ACC112 (cell line): Measurements from ENCODE around the gene KDM4B.
"Not testable (repeated sequence)": the region's sequence is repeated elsewhere in the genome, so short reads cannot be mapped to it uniquely, and the experiment has no call there.

Source experiments
- H2AFZ ChIP-seq: fragments of 200-600 bp; sonication (generic); one replicate; pipeline ENCODE4 v1.6.0; 2017; ENCODE audit warnings: antibody characterized with exemption, low read length; ENCODE audit not compliant: unreplicated experiment
- H3K27ac ChIP-seq: fragments of 200-600 bp; sonication (generic); 2 replicates; pipeline ENCODE4 v1.5.1; 2014; ENCODE audit warnings: low read depth, mild to moderate bottlenecking, antibody characterized with exemption, low read length, moderate library complexity
- H3K27me3 ChIP-seq: fragments of 200-600 bp; sonication (generic); 2 replicates; pipeline ENCODE4 v1.6.1; 2014; ENCODE audit warnings: mild to moderate bottlenecking, antibody characterized with exemption, low read length, moderate library complexity, mixed read lengths; ENCODE audit not compliant: insufficient read depth
- H3K36me3 ChIP-seq: fragments of 200-600 bp; sonication (generic); 2 replicates; pipeline ENCODE4 v1.6.1; 2016; ENCODE audit warnings: mild to moderate bottlenecking, antibody characterized with exemption, low read length, moderate library complexity, mixed read lengths; ENCODE audit not compliant: insufficient read depth
- H3K4me1 ChIP-seq: fragments of 200-600 bp; sonication (generic); one replicate; pipeline ENCODE4 v1.6.1; 2016; ENCODE audit warnings: low read length, mixed read lengths; ENCODE audit not compliant: insufficient read depth, unreplicated experiment, control insufficient read depth
- H3K4me3 ChIP-seq: fragments of 200-600 bp; sonication (generic); 2 replicates; pipeline ENCODE4 v1.5.1; 2014; ENCODE audit warnings: mild to moderate bottlenecking, low read depth, low read length
- H3K79me2 ChIP-seq: fragments of 200-600 bp; sonication (generic); one replicate; pipeline ENCODE4 v1.6.0; 2016; ENCODE audit warnings: low read length; ENCODE audit not compliant: control insufficient read depth, unreplicated experiment, insufficient read depth

Gene KDM4B

DNA sequence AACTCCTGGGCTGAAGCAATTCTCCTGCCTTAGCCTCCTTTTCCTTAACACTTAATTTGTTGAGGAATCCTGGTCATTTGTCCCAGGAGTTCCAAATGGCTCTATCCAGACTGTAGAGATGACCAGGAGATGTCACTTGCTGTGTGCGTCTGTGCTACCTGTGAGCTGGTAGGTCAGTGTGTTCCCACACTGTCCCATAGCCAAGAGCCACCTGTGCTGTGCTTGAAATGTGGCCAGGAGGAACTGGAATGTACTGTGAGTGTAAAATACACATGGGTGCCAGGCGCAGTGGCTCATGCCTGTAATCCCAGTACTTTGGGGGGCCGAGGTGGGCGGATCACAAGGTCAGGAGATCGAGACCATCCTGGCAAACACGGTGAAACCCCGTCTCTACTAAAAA, 29.4 kb upstream of the KDM4B start:
- H2AFZ ChIP-seq, result no peak overlapping the region
- H3K79me2 ChIP-seq, result peaks cover 2% of the 10 kb centered on the region
- H3K36me3 ChIP-seq, result no peaks in the 10 kb centered on the region
- no peak overlapping the region for H3K27ac ChIP-seq
- no peak overlapping the region for H3K4me3 ChIP-seq
- no peaks in the 10 kb centered on the region for H3K4me1 ChIP-seq
- no peaks in the 10 kb centered on the region for H3K27me3 ChIP-seq

DNA sequence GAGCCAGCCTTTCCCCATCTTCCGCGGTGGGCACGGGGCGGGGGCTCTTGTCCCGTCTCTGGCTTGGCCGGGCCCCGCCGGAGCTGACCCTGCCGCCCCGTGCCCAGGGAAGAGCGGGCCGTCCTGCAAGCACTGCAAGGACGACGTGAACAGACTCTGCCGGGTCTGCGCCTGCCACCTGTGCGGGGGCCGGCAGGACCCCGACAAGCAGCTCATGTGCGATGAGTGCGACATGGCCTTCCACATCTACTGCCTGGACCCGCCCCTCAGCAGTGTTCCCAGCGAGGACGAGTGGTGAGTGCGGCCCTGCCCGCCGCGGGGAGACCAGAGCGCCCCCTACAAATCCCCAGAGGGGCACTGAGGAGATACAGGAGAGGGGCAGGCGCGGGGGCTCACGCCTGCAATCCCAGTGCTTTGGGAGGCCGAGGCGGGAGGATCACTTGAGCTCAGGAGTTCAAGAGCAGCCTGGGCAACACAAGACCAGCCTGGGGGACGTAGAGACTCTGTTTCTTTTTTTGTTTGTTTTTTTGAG, 27.2 kb upstream of the KDM4B start:
- H2AFZ ChIP-seq, H3K4me3 ChIP-seq, H3K27ac ChIP-seq, H3K36me3 ChIP-seq, H3K79me2 ChIP-seq, H3K27me3 ChIP-seq, H3K4me1 ChIP-seq: not testable (repeated sequence)

DNA sequence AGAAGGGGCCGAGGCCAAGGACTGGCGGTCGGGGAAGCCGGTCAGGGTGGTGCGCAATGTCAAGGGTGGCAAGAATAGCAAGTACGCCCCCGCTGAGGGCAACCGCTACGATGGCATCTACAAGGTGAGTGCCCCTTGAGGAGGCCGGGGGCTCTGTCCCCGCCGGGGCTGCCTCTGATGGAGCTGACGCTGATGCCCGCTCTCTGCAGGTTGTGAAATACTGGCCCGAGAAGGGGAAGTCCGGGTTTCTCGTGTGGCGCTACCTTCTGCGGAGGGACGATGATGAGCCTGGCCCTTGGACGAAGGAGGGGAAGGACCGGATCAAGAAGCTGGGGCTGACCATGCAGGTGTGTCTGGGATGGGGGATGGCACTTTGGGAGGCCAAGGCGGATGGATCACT, 18.3 kb upstream of the KDM4B start:
- not testable (repeated sequence) for H3K27ac ChIP-seq, H2AFZ ChIP-seq, H3K4me1 ChIP-seq, H3K27me3 ChIP-seq, H3K79me2 ChIP-seq, H3K4me3 ChIP-seq, H3K36me3 ChIP-seq

DNA sequence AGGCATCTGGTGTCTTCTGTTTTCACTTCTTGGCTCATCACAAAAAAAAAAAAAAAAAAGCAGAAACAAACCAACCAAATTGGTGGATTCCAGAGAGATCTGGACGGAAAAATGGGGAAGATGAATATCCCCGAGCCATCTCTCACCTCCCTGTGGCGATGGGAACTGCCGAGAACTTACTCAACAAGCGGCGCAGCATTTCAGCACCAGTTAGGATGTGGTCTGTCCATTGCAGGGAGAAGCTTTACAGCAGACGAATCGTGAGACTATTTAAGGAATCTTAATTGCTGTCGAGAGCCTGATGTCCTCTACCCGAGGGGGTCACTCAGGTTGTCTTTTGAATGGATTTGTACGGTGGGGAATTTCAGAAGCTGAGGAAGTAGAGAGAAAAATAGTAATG, 17.3 kb upstream of the KDM4B start:
- H3K4me1 ChIP-seq, result no peaks in the 10 kb centered on the region
- no peaks in the 10 kb centered on the region for H3K27me3 ChIP-seq
- H2AFZ ChIP-seq, result no peak overlapping the region
- H3K36me3 ChIP-seq, result 0 out of 2 replicates have a peak, but pooled peaks cover 4% of the 10 kb centered on the region
- H3K79me2 ChIP-seq, result no peaks in the 10 kb centered on the region
- H3K27ac ChIP-seq, result no peak overlapping the region
- H3K4me3 ChIP-seq, result no peak overlapping the region

DNA sequence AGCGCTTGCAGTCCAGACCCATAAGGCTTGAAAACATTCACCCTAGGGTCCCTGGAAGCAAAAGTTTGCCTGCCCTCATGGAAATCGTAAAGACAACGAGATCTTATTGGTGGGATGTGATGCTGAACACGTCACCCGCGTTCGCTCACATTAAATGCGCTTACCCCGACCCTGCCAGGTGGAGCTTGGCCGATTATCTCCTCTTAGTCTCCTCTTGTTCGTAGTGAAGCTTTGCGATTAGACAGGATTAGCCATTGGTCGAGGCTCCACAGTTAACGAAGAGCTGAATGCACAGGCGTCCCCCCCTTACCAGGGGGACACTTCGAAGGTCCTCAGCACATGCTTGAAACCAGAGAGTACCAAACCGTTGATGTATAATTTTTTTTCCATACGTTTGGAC, 16.0 kb upstream of the KDM4B start:
- H3K36me3 ChIP-seq, result 0 out of 2 replicates have a peak, but pooled peaks cover 1% of the 10 kb centered on the region
- H3K27me3 ChIP-seq, result no peaks in the 10 kb centered on the region
- no peak overlapping the region for H2AFZ ChIP-seq
- H3K27ac ChIP-seq, result no peak overlapping the region
- H3K4me3 ChIP-seq, result no peak overlapping the region
- no peaks in the 10 kb centered on the region for H3K79me2 ChIP-seq
- no peaks in the 10 kb centered on the region for H3K4me1 ChIP-seq

DNA sequence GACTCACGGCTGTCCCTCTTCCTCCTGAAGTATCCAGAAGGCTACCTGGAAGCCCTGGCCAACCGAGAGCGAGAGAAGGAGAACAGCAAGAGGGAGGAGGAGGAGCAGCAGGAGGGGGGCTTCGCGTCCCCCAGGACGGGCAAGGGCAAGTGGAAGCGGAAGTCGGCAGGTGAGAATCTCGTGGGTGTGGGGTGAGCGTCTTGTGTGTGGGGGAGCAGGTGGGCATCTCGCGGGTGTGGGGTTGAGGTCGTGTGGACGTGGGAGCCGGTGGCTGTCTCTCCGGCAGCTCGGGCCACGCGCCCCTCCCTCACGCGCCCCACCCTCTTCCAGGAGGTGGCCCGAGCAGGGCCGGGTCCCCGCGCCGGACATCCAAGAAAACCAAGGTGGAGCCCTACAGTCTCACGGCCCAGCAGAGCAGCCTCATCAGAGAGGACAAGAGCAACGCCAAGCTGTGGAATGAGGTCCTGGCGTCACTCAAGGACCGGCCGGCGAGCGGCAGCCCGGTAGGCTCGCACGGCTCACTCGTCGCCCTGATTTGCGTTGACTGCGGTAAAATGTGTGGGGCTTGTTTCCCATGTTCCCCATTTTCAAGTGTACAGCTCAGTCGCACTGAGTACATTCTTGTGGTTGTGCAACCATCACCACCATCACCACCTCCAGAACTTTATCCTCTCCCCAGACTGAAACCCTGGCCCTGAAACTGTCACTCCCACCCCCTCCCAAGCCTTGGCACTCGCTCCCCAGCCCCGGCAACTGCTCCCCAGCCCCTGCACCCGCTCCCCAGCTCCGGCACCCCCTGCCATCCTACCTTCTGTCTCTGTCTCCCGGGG, 14.4 kb upstream of the KDM4B start:
- not testable (repeated sequence) for H3K27me3 ChIP-seq, H3K27ac ChIP-seq, H3K4me1 ChIP-seq, H3K4me3 ChIP-seq, H3K79me2 ChIP-seq, H3K36me3 ChIP-seq, H2AFZ ChIP-seq

DNA sequence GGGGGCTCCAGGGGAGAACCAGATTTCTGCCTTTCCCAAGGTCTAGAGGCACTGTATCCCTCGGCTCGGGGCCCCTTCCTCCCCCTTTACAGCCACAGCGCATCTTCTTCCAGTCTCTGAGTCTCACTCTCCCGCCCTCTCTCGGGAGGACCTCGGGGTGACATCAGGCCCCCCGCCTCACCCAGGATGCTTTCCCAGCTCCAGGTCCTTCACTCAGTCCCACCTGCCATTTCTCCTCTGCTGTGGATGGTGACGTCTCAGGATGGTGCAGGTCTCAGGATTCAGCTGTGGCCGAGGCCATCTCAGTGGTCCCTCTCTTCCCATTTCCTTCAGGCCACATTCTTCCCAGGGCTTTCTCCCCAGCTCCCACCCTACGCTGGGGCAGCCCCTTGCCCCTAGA, 13.6 kb upstream of the KDM4B start:
- Histone ChIP-seq H3K27me3 (no peaks in the 10 kb centered on the region), H2AFZ (no peak overlapping the region), H3K27ac (no peak overlapping the region), H3K36me3 (no peaks in the 10 kb centered on the region), H3K4me3 (no peak overlapping the region), H3K4me1 (no peaks in the 10 kb centered on the region), H3K79me2 (no peaks in the 10 kb centered on the region)

DNA sequence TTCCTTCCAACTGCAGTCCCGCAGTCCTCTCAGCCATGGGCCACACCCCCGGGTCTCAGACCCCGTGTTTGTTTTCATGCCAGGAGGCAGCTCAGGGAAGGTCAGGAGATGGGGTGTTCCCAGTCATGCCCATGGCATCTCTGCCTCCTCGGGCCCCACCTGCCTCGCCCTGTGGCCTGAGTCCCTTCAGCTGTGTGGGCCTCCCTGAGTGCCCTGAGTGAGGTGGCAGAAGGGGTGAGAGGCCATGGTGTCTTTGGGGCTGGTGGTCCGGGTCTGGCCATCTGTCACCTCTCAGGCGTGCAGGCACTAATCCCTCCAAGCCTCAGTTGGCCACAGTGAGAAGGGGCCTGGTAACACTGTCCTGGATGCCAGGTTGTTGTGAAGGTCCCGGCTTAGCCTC, 10.9 kb upstream of the KDM4B start:
- Histone ChIP-seq H3K4me1 (no peaks in the 10 kb centered on the region), H3K27me3 (no peaks in the 10 kb centered on the region), H2AFZ (no peak overlapping the region), H3K36me3 (peaks cover 8% of the 10 kb centered on the region; the same call in 1 of the 2 replicates), H3K79me2 (no peaks in the 10 kb centered on the region), H3K27ac (no peak overlapping the region), H3K4me3 (no peak overlapping the region)

DNA sequence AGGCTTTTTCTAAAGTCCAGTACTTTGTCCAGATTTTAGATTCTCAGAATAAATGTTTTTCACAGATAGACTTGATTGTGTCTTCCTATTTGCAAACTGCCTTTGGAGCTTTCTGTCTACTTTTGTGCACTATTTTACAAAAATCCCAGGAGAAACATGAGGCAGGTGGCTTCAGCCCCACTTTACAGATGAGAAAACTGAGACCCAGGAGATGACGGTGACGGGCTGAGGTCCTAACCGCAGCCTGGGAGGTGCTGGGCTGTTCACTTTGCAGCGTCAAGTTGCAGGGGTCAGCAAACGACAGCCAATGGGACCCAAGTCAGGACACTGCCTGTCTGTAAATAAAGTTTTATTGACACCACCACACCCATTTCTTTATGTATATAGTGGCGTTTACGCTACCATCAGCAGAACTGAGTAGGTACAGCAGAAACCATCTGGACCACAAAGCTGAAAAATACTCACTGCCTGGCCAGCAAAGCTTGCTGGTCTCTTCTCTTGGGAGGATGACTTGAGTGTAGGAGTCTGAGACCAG, 6.8 kb upstream of the KDM4B start:
- Histone ChIP-seq H3K79me2 (no peaks in the 10 kb centered on the region), H3K4me1 (no peaks in the 10 kb centered on the region), H3K4me3 (no peak overlapping the region), H3K27ac (no peak overlapping the region), H3K36me3 (peaks cover 8% of the 10 kb centered on the region; the same call in 1 of the 2 replicates), H2AFZ (no peak overlapping the region), H3K27me3 (no peaks in the 10 kb centered on the region)

DNA sequence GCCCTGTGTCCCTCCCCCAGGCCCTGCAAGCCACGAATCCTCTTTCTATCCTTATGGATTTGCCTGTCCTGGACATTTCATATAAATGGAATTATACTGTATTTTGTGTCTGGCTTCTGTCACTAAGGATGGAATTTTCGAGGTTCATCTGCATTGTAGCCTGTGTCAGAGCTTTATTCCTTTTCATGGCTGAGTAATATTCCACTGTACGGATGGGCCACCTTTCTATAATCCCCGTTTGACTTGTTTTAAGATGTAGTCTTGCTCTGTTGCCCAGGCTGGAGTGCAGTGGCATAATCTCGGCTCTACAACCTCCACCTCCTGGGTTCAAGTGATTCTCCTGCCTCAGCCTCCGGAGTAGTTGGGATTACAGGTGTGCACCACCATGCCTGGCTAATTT, 3.9 kb upstream of the KDM4B start:
- Histone ChIP-seq H3K4me3 (no peak overlapping the region), H3K4me1 (peaks cover 6% of the 10 kb centered on the region), H3K36me3 (peaks cover 8% of the 10 kb centered on the region; the same call in 1 of the 2 replicates), H3K27me3 (no peaks in the 10 kb centered on the region), H2AFZ (no peak overlapping the region), H3K27ac (no peak overlapping the region), H3K79me2 (peaks cover 10% of the 10 kb centered on the region)

DNA sequence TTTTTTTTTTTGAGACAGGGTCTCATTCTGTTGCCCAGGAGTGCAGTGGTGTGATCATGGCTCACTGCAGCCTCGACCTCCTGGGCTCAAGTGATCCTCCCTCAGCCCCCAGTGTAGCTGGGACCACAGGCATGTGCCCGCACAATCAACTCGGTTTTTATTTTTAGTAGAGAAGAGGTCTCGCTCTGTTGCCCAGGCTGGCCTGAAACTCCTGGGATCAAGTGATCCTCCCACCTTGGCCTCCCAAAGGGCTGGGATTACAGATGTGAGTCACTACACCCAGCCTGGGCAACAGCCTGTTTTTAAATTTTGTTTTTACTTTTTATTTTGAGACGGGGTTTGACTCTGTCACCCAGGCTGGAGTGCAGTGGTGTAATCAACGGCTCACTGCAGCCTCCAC, 2.3 kb upstream of the KDM4B start:
- Histone ChIP-seq H2AFZ (no peak overlapping the region), H3K4me1 (peaks cover 14% of the 10 kb centered on the region), H3K27ac (no peak overlapping the region; the same call in 1 of the 2 replicates), H3K36me3 (peaks cover 8% of the 10 kb centered on the region; the same call in 1 of the 2 replicates), H3K27me3 (no peaks in the 10 kb centered on the region), H3K79me2 (peaks cover 25% of the 10 kb centered on the region), H3K4me3 (no peak overlapping the region)
